SU-DHL-6 (cell line): Measurements from ENCODE around the gene ERC1.

Experiments used
- H2AFZ ChIP-seq: fragments of 200-600 bp; sonication (generic); 2 replicates; pipeline ENCODE4 v1.6.1; 2014; ENCODE audit warnings: low read depth, mild to moderate bottlenecking, moderate library complexity, mixed read lengths, antibody characterized with exemption, low read length; ENCODE audit not compliant: severe bottlenecking
- H3F3A ChIP-seq: fragments of 200-600 bp; shearing (Covaris generic); 2 replicates; pipeline ENCODE4 v1.6.0; 2016; ENCODE audit warnings: antibody characterized with exemption, mild to moderate bottlenecking; ENCODE audit not compliant: insufficient read depth
- H3K27ac ChIP-seq: fragments of 200-600 bp; sonication (generic); 2 replicates; pipeline ENCODE4 v1.5.1; 2016; ENCODE audit warnings: low read depth, mild to moderate bottlenecking, low read length, moderate library complexity, mixed read lengths
- H3K27me3 ChIP-seq: fragments of 200-600 bp; sonication (generic), shearing (Covaris generic); 2 replicates; pipeline ENCODE4 v1.6.0; 2014; ENCODE audit warnings: mild to moderate bottlenecking, low read length
- H3K36me3 ChIP-seq: fragments of 200-600 bp; sonication (generic); 2 replicates; pipeline ENCODE4 v1.6.1; 2014; ENCODE audit warnings: mild to moderate bottlenecking, low read length, mixed read lengths
- H3K4me2 ChIP-seq: fragments of 300-600, 200-600 bp; shearing (Covaris generic), sonication (generic); 2 replicates; pipeline ENCODE4 v1.6.0; 2014; ENCODE audit warnings: low read length, low read depth, mild to moderate bottlenecking; ENCODE audit not compliant: poor library complexity, severe bottlenecking
- H3K4me3 ChIP-seq: fragments of 200-600 bp; sonication (generic); 2 replicates; pipeline ENCODE4 v1.5.1; 2014; ENCODE audit warnings: antibody characterized with exemption, low read length, mild to moderate bottlenecking, mixed read lengths; ENCODE audit not compliant: insufficient read depth, poor library complexity, severe bottlenecking
- H3K79me2 ChIP-seq: fragments of 200-600 bp; sonication (generic); 2 replicates; pipeline ENCODE4 v1.6.1; 2014; ENCODE audit warnings: mild to moderate bottlenecking, low read length, moderate library complexity; ENCODE audit not compliant: insufficient read depth
- H3K9ac ChIP-seq: fragments of 200-600 bp; sonication (generic); 2 replicates; pipeline ENCODE4 v1.7.0; 2014; ENCODE audit warnings: mild to moderate bottlenecking, low read length
- H3K9me2 ChIP-seq: fragments of 200-600 bp; sonication (generic); replicated peaks from 2 replicates; pipeline ENCODE4 v1.6.1; 2014; ENCODE audit warnings: low read length; ENCODE audit not compliant: insufficient read depth
- H3K9me3 ChIP-seq: fragments of 200-600 bp; sonication (generic); 2 replicates; pipeline ENCODE4 v1.6.1; 2014; ENCODE audit warnings: low read length, mixed read lengths; ENCODE audit not compliant: insufficient read depth
- H4K20me1 ChIP-seq: fragments of 200-600 bp; sonication (generic); 2 replicates; pipeline ENCODE4 v1.6.1; 2014; ENCODE audit warnings: low read depth, mild to moderate bottlenecking, antibody characterized with exemption, low read length, moderate library complexity, mixed read lengths
- EZH2phosphoT487 ChIP-seq: fragments of 200-600 bp; sonication (generic), shearing (Covaris generic); conservative IDR thresholded peaks from 2 replicates; pipeline ENCODE4 v1.6.1; 2018; ENCODE audit warnings: mild to moderate bottlenecking, antibody characterized with exemption, low read length, moderate library complexity, mixed read lengths
- TF ChIP-seq, protein P1 (sequence below): fragments of 200-600 bp; sonication (generic); IDR thresholded peaks from one replicate; pipeline ENCODE4 v1.5.1; 2017; ENCODE audit warnings: antibody characterized with exemption, mild to moderate bottlenecking, low read length, moderate library complexity; ENCODE audit not compliant: insufficient read depth, poor library complexity, severe bottlenecking

The ERC1 gene

DNA sequence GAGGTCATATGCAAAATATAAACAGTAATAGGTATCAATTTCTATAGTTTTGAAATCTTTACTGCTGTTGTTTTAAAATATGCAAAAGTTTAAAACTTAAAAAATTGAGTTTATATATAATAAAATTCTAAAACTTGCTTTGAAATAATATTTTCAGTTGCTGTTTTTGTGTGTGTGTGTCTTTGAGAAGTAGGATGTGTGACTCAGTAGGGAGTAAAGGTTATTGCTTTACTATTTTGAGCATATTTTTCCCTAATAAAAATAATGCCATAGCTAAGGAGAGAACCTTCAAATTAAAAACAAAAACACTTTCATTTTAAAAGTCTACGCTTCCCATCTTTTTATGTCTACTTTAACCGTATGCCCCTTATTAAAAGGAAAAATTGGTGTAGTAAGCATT is 365.3 kb downstream of the ERC1 start:
- TF ChIP-seq, protein P1, sequence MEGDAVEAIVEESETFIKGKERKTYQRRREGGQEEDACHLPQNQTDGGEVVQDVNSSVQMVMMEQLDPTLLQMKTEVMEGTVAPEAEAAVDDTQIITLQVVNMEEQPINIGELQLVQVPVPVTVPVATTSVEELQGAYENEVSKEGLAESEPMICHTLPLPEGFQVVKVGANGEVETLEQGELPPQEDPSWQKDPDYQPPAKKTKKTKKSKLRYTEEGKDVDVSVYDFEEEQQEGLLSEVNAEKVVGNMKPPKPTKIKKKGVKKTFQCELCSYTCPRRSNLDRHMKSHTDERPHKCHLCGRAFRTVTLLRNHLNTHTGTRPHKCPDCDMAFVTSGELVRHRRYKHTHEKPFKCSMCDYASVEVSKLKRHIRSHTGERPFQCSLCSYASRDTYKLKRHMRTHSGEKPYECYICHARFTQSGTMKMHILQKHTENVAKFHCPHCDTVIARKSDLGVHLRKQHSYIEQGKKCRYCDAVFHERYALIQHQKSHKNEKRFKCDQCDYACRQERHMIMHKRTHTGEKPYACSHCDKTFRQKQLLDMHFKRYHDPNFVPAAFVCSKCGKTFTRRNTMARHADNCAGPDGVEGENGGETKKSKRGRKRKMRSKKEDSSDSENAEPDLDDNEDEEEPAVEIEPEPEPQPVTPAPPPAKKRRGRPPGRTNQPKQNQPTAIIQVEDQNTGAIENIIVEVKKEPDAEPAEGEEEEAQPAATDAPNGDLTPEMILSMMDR: no peak
- no peak for TF ChIP-seq EZH2phosphoT487
- H3K4me2 ChIP-seq: no peak overlapping the region
- H3K27me3 ChIP-seq: no peaks in the 10 kb centered on the region
- no peaks in the 10 kb centered on the region for H3K36me3 ChIP-seq
- H3K9ac ChIP-seq: no peak overlapping the region
- no peaks in the 10 kb centered on the region for H4K20me1 ChIP-seq
- no peaks in the 10 kb centered on the region for H3F3A ChIP-seq
- H3K4me3 ChIP-seq: no peak overlapping the region
- H2AFZ ChIP-seq: no peak overlapping the region
- H3K79me2 ChIP-seq: no peaks in the 10 kb centered on the region
- H3K9me2 ChIP-seq: no peaks in the 10 kb centered on the region
- no peaks in the 10 kb centered on the region for H3K9me3 ChIP-seq
- H3K27ac ChIP-seq: no peak overlapping the region

DNA sequence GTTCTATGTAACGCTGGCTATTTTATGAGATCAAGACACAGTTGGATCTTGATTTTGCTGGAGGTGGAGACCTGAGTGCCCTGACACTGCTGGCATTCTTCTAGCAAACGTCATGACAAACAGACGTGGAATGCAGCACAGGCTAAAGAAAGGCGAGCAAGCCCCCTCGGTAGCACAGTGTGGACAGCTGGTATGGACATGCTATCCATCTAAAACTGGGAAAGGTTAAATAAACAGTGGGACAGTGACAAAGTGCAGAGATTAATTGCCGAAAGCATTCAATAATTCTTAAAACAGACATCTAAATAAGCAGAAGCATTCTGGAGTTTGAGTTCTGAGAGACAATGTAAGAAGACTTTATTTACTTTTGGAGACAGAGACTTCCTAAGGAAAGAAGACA is 366.1 kb downstream of the ERC1 start:
- no peak overlapping the region for H3K27ac ChIP-seq

DNA sequence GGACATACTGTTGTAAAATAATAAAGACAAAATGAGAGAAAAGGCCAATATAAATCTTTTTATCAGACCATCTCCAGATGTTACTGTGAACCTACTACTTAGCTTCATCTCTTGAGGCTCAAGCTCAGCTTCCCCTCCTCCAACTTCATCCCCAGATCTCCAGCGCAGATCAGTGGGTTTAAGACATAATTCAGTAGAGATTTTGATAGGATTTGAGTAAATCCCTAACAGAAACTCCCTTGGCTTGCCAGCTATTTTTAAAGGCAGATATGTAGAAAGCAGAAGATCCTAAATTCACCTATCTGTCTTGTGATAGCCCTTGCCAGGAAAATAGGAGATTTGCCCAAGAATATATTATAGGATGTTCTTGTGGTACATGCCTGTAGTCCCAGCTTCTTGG is 366.7 kb downstream of the ERC1 start:
- H3F3A ChIP-seq: no peaks in the 10 kb centered on the region
- H3K9ac ChIP-seq: no peak overlapping the region

More for the DNA sequence above, 366.1 kb downstream of the ERC1 start:
- Histone ChIP-seq H4K20me1 (no peaks in the 10 kb centered on the region), H3K4me3 (no peak overlapping the region), H3F3A (no peaks in the 10 kb centered on the region), H2AFZ (no peak overlapping the region), H3K27me3 (no peaks in the 10 kb centered on the region), H3K79me2 (no peaks in the 10 kb centered on the region), H3K9me2 (no peaks in the 10 kb centered on the region), H3K9ac (no peak overlapping the region), H3K9me3 (no peaks in the 10 kb centered on the region), H3K36me3 (no peaks in the 10 kb centered on the region), H3K4me2 (no peak overlapping the region)
- no peak for TF ChIP-seq EZH2phosphoT487
- TF ChIP-seq, protein P1: no peak

More for the DNA sequence above, 366.7 kb downstream of the ERC1 start:
- no peaks in the 10 kb centered on the region for H3K36me3 ChIP-seq
- no peak overlapping the region for H3K4me2 ChIP-seq
- no peak overlapping the region for H2AFZ ChIP-seq
- H3K9me3 ChIP-seq: no peaks in the 10 kb centered on the region
- H3K4me3 ChIP-seq: no peak overlapping the region
- TF ChIP-seq, protein P1: no peak
- no peaks in the 10 kb centered on the region for H3K9me2 ChIP-seq
- no peak overlapping the region for H3K27ac ChIP-seq
- H3K27me3 ChIP-seq: no peaks in the 10 kb centered on the region
- H4K20me1 ChIP-seq: no peaks in the 10 kb centered on the region
- no peaks in the 10 kb centered on the region for H3K79me2 ChIP-seq
